ENCODE data around the gene ZNF385C. TPM values are rescaled to one million over a fixed set of nuclear protein-coding genes. Genes with fewer than 3 reads are reported as not detected.
"Not testable (repeated sequence)": the region's sequence is repeated elsewhere in the genome, so short reads cannot be mapped to it uniquely, and the experiment has no call there.

ZNF385C gene, protein sequence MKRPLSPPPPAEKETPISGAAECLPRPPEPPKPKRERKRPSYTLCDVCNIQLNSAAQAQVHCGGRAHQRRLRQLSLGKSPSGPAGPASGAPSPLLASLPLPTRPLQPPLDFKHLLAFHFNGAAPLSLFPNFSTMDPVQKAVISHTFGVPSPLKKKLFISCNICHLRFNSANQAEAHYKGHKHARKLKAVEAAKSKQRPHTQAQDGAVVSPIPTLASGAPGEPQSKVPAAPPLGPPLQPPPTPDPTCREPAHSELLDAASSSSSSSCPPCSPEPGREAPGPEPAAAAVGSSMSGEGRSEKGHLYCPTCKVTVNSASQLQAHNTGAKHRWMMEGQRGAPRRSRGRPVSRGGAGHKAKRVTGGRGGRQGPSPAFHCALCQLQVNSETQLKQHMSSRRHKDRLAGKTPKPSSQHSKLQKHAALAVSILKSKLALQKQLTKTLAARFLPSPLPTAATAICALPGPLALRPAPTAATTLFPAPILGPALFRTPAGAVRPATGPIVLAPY
- 1.2 TPM for total RNA-seq

DNA sequence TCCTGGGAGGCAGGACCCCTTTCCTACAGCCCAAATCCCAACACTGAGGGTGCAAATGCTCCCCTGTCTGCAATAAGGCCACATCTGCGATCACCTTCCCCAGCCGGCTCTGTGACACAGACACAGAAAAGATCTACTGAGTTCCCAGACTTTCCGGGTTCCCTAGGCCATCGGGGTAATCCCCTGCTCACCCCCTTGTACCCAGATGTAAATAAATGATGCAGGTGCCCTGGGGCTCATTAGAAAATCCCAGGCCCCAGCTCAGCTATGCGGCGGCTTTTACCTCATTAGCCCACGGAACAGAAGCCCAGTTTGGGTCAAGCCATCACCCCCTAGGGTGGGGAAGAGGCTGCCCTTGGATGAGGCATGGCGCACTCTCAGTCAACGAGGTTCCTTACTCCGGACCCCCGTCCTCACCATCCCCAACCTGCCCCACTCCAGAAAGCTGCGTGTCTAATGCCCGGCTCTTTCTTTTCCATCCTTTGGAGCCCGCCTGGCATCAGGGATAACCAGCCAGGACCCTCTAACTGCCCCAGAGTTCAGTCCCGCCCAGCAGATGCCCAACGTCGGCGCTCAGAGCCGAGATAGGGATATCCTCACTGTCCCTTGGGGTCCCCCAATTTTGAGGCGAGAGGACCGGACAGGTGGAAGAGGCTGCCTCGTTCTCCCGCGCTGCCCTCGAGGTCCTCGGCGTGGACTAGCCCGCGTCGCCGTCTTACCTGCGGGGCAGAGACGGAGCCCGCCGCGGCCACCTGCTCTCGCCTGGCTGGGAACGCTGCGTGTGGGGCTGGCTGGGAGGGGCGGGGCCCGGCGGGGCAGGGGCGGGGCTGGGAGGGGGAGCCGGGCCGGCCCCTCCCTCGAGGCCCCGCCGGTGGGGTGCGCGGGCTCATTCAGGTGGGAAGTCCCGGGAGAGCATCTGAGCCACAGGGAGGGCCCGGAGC lies at the start of gene ZNF385C:
TSS of gene ZNF385C (minus strand) at position 783 of the 941 bp plus-strand sequence. CDS start 35,417 bp downstream, outside the sequence.
- DNase-seq (ENCODE audit: low spot score): no peak

DNA sequence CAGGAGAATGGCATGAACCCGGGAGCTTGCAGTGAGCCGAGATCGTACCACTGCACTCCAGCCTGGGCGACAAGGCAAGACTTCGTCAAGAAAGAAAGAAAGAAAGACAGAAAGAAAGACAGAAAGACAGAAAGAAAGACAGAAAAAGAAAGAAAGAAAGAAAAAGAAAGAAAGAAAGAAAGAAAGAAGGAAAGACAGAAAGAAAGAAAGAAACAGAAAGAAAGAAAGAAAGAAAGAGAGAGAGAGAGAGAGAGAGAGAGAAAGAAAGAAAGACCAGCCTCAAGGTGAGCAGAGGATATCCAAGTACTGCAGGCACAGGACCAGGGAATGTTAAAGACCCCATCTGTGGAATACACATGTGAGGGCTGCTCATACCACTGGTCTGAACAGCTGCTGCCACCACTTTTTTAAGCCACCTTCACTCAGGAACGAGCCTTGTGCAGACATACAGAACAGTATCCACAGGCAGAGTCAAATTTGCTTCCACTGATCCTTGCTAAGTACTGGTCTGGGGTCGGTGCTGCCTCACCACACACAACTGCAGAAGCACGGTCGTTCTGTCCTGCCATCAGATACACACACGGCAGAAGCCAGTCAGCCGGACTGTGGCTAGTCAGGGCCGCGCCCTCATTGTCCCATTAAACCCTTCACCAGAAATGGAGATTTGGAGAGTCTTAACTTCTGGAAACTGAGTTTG lies 48.8 kb upstream of the ZNF385C start:
- DNase-seq (ENCODE audit: low spot score): no peak

DNA sequence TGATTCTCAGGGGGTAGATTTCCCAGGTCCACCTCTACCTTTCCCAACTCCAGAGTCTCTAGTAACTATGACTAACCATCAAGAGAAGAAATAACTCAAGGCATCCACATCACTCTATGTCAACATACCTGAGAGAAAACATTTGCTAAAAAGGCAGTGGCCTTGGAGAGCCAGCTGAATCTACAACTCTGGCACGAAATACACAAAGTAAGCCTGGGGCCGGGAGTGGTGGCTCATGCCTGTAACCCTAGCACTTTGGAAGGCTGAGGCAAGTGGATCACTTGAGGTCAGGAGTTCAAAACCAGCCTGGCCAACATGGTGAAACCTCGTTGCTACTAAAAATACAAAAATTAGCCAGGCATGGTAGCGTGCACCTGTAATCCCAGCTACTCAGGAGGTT lies 44.9 kb upstream of the ZNF385C start:
- DNase-seq (ENCODE audit: low spot score): not testable (repeated sequence)

DNA sequence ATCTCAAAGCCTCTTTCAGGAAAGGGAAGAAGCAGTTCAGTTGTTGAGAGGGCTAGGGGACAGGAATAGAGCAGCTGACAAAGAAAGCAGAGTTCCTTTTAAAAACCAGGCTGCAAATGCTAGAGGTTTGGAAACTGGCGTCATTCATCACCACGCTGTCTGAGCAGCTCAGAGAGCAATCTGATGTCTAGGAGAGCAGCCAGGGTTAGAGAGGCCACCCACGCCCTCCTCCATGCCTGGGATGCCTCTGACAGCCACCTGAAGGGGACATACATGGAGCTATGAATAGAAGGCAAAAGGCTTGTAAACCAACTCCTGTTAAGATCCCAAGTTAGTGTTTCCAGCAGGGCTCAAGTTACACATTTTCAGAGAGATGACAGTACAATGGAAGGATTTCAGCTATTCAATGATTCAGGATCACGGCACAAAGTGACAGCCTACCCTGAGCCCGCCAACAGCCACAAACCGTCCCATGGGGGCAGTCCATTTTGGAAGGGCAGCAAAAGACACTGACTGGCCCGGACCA lies 44.2 kb upstream of the ZNF385C start:
- no peak for DNase-seq (ENCODE audit: low spot score)

DNA sequence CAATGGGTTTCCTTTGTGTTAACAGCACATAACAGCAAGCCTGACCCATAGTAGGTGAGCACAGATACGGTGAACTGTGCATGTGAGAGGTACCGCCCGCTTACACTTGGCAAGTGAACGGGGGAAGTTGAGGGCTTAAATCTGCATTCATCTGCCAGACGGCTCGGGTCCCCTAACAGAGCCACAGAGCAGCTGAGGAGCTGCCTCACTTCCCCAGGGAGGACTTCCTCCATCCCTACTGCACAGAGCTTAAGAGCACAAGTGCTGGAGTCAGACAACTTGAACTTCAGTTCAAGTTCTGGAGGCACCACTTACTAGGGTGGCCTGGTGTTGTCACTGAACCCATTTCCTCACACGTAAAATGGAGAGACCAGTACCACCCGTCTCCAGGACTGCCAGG lies 43.1 kb upstream of the ZNF385C start:
- no peak for DNase-seq (ENCODE audit: low spot score)

DNA sequence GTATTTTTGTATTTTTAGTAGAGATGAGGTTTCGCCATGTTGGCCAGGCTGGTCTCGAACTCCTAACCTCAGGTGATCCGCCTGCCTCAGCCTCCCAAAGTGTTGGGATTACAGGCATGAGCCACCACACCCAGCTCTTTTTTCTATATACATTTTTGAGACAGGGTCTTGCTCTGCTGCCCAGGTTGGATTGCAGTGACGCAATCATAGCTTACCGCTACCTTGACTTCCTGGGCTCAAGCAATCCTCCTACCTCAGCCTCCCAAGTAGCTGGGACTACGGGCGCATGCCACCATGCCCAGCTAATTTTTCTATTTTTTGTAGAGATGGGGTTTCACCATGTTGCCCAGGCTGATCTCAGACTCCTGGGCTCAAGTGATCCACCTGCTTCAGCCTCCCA lies 42.4 kb upstream of the ZNF385C start:
- DNase-seq (ENCODE audit: low spot score): not testable (repeated sequence)

DNA sequence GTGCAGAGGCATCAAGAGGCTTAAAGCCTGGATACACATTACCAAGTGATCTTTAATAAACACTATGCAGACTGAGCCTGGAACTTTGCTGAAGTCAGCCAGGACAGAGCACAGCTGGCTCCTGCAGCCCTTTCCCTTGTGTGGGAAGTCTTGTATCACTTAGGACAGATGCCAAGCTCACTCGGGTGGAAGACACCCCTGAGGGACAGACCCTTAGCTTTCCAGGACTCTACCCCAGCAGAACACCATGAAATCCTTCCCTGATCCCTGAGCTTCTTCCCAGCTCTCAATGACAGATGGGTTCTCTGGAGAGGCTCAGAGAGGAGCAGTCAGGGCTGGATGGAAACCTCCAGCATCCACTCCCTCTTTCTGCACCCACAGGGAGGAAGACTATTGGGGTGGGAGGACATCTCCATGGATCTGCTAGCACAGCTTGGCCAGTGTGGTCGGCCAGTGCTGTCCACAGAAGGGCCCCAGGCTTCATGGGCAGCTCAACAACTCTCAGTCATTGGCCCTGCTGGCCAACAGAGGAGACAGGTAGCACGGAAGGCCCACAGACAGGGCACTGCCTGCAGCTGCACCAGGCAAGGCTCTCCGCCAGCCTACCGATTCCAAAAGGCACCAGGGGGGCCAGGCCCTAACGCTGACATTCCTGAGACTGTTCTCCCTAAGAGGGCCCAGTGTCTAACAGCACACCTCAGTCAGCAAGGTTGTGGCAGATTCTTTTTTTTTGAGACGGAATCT lies 40.6 kb upstream of the ZNF385C start:
- no peak for DNase-seq (ENCODE audit: low spot score)

DNA sequence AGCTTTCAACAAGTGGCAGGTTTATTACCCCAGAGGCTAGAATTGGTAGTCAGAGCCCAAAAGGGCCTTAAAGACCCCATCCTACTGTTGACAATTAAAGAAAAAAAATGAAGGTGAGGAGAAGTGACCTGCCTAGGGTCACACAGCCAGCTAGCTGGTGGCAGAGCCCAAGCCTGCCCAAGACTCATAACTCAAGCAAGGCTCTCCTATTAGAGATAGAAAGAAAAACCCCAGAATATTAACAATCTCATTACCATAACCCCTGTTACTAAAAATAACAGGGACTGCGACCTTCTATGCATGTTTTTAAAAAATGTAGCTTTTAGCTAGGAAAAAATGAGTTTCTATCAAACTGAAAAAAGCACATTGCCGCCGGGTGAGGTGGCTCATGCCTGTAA lies 38.4 kb upstream of the ZNF385C start:
- no peak for DNase-seq (ENCODE audit: low spot score)

DNA sequence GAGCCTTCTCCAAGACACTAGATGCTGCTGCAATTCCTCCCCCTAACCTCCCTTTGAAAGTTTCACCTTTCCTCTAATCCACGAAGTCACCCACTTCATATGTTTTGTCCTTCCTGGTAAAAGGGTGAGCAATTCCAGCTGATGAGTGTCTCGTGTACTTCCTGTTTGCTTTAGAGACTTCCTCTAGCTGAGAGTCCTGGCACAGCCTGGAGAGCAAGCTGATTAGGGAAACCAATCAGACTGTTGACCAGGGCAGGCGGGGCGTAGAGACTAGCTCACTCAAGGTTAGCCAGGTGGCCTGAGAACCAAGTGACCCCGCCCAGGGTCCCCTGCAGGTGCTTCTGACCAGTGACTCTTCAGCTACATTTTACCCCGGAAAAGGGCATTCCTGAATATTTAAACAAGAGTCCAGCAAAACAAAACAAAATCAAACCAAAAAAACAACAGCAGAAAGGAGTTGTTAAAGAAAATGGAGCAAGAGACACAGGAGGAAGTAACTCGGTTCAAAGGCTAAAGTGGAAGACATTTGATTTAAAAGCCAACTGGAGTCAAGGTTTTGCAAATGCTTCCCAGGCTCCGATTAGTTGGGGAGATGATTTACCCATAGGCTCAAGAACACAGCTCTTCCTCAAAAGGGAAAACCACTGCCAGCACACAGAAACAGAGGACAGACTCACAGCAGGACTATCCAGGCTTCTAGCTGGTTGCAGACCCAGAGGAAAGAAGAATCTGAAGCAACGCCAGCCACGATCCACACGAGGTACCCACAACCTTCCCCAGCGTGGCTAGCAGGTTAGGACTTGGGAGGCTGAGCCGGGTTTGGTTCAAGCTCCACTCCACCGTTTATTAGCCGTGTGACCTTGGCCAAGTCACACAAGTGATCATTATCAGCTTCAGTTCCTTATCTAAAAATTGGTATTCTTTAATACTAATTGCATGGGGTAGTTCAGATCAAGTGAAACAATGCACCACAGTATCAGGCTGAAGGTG lies 37.7 kb upstream of the ZNF385C start:
- DNase-seq (ENCODE audit: low spot score): peak; percentile 79

DNA sequence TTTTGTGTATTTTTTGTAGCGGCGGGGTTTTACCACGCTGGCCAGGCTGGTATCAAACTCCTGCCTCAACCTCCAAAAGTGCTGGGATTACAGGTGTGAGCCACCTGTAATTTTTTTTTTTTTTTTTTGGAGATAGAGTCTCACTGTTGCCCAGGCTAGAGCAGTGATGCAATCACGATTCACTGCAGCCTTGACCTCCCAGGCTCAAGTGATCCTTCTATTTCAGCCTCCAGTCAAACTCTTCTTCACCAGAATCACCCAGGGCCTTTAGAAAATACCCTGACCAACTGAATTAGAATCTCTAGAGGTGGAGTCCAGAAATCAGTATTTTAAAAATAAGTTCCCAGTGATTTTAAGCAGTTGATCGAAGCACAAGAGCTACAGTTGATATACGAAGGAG lies 36.9 kb upstream of the ZNF385C start:
- DNase-seq (ENCODE audit: low spot score): no peak

DNA sequence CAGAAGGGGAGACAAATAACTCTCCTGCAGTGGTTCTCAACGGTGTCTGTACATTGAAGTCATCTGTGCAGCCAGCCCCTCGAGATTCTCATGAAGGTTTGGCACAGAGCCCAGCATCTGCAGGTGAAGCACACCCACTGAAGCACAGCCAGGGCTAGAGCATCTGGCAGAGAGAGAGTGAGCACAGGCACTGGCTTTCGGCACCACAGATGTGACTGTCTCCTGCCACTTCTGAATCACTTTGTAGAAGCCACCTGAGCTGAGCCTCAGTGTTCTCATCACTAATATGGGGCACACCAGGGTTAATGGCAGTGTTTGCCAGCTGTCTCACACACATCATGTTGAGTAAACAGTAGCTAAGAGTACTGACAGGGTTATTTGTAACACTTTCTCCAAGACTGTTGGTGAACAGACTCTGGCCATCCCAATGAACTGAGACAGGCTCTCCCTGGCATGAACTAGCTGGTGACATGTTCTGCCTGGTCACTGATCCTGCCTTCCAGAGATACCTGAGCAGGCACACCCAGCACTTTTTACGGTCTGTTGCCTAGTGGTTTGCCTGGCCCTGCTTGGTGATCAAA lies 35.3 kb upstream of the ZNF385C start:
- DNase-seq (ENCODE audit: low spot score): no peak

DNA sequence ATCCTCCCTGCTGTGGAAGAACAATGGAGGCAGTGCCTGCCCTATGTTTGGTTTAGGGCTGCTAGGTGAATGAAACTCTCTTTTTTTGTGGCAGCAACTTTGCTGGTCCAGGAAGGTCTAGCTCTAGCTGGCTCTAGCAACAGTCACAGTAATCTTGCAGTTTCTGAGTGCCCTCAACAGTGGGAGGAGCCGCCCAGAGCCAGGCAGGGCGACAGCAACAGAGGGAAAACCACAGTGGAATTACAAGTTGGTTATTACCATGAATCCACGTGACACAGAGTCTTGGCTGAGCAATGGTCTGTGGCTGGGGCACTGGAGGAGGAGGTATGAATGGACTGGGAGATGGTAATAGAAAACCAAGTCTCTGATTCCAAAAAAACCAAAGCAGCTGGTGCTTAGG lies 34.7 kb upstream of the ZNF385C start:
- peak; percentile 73 for DNase-seq (ENCODE audit: low spot score)

DNA sequence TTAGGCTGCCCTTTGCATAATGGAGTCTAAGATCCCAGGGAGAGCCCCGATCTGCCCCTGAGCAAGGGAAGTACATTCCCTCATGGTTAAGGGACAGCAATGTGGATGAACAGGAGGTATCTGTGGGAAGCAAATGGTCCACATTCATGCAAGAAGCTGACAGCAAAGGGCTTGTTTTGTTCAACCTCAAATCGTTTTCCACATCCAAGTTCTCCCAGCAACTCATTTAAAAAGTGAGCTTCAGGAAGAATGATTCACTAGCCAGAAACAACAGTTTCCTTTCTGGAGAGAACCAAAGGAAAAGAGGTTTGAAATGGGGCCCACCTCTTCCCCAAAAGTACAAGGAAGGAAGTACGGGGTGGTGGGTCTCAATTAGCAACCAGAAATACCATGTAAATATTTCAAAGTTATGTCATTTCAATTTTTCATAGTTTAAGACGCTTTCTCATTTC lies 33.7 kb upstream of the ZNF385C start:
- DNase-seq (ENCODE audit: low spot score): no peak

DNA sequence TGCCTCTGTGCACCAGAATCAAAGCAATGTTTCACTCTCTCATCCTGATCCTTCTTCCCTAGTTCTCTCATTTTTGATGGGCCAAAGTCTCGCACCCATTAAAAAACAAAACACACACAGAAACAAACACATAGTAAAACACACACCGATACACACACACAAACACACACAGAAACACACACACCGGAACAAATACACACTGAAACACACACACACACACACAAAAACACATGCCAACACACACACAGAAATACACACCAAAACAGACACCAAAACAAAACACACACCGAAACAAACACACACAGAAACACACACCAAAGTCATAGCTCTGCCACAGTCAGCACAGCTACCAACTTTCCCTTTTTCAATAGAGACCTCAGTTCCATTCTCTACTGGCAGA lies 33.0 kb upstream of the ZNF385C start:
- DNase-seq (ENCODE audit: low spot score): no peak

DNA sequence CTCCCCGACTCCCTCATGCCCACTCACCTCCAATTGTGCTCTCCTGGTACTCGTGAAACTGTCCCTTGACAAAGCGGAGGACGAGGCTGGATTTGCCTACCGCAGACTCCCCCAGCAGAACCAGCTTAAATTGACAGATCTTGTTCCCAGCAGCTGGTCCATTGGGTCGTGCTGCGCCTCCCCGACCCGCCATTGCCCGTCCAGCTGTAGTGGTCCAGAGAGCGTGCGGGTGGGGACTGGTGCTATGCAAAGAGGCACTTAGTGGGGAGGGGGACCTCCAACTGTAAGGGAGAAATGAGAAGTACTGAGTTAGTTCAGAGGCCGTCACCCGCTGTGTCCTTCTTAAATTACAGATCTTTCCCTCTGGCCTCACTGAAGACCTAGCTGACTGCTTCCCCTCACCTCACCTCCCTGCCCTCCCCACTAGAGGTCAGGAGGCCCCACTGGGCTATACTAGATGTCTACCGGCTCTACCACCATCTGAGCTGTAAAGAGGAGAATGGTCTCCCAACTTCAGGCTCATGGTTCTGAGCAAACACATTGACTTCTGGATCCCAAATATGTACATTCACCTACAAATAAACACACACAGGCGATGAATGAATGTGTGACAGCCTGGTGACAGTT lies 32.1 kb upstream of the ZNF385C start:
- DNase-seq (ENCODE audit: low spot score): no peak

DNA sequence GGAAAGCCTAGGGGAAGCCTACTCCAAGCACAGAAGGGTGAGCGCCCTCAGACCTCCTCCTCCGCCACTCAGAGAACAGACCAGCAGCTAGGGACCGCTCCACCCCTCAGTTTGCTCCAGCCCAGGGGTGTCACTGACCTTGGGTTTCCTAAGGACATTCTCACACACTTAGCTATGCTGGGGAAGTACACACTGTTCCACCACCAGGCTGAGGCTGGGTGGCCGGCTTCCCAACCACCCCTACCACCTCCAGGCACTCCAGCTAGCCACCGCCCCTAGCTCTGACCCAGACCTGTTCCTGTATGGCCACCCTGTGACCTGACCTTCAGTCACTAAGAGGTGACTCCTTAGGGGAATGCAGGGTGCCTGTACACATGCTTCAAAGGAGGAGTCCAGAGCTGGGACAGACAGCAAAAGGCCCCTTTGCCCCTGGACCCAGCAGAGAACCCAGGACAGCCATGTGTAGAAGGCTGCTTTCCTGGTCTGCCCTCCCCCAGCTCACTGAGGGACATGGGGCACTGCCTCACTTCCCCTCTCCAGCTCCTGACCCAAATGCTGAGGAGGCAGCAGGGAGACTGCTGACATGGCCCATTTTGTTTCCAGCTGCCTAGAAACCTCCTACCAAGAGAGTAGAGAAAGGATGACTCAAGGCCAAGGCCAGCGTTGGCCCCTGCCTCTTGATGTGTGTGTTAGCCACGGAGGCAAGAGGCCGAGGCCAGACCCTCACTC lies 31.0 kb upstream of the ZNF385C start:
- DNase-seq (ENCODE audit: low spot score): no peak

DNA sequence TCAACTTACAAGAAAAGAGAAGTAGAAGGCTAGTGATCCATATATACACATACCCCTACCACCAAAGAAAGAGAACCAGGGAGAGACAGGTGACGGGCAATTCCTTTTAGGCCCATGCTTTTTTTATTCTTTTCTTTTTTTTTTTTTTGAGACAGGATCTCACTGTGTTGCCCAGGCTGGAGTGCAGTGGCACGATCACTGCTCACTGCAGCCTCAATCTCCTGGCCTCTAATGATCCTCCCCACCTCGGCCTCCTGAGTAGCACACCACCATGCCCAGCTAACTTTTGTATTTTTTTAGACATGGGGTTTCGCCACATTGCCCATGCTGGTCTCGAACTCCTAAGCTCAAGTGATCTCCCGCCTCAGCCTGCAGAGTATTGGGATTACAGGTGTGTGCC lies 29.1 kb upstream of the ZNF385C start:
- DNase-seq (ENCODE audit: low spot score): no peak

DNA sequence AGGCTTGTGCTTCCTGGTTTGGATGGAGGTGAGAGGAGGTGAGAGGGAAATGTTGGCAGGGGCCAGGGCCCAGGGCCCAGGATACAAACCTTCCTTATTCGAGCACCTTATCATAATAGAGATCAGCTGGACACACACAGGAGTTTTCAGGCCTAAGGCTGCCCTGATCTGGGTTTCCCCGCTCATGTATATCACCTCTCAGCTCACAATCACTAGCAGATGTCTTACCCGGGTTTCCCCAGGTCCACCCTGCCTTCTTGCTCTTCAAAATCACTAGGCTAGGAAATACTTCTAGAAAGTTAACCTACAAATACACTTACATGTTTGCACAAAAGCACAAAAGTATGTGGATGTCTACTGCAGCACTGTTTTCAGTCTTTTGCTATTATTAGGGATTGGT lies 28.6 kb upstream of the ZNF385C start:
- no peak for DNase-seq (ENCODE audit: low spot score)
